ENCODE data around the gene DNASE1.

- TF ChIP-seq POLR2AphosphoS5 (IDR thresholded peaks at IDR 0.05; ENCODE audit: low read depth, low read length): no peak
- no peak for TF ChIP-seq POLR2A (IDR thresholded peaks at IDR 0.05; ENCODE audit: low read depth, low read length)
- TF ChIP-seq TAF1 (IDR thresholded peaks at IDR 0.05; ENCODE audit: borderline replicate concordance, low read depth, low read length): no peak
Measured at GRCh38 chr16:3687021-3687420, 32.5 kb downstream of the DNASE1 start.
